GM12865 (cell line): ENCODE measurements around the gene ARHGAP30.
"Not testable (repeated sequence)": the region's sequence is repeated elsewhere in the genome, so short reads cannot be mapped to it uniquely, and the experiment has no call there.

Experiments used
- DNase-seq: peaks from one replicate; pipeline ENCODE4 v3.0.0; 2010; ENCODE audit warnings: low read depth
- H3K4me3 ChIP-seq: 2 replicates; pipeline ENCODE4 v1.5.1; 2011; ENCODE audit warnings: mild to moderate bottlenecking, low read depth, low read length, control low read depth
- TF ChIP-seq, protein P1 (sequence below): IDR thresholded peaks from 2 replicates; pipeline ENCODE4 v1.5.1; 2011; ENCODE audit warnings: low read length, control low read depth, low read depth, inconsistent platforms; ENCODE audit not compliant: insufficient read depth; ENCODE audit errors: missing control alignments

The ARHGAP30 gene, protein sequence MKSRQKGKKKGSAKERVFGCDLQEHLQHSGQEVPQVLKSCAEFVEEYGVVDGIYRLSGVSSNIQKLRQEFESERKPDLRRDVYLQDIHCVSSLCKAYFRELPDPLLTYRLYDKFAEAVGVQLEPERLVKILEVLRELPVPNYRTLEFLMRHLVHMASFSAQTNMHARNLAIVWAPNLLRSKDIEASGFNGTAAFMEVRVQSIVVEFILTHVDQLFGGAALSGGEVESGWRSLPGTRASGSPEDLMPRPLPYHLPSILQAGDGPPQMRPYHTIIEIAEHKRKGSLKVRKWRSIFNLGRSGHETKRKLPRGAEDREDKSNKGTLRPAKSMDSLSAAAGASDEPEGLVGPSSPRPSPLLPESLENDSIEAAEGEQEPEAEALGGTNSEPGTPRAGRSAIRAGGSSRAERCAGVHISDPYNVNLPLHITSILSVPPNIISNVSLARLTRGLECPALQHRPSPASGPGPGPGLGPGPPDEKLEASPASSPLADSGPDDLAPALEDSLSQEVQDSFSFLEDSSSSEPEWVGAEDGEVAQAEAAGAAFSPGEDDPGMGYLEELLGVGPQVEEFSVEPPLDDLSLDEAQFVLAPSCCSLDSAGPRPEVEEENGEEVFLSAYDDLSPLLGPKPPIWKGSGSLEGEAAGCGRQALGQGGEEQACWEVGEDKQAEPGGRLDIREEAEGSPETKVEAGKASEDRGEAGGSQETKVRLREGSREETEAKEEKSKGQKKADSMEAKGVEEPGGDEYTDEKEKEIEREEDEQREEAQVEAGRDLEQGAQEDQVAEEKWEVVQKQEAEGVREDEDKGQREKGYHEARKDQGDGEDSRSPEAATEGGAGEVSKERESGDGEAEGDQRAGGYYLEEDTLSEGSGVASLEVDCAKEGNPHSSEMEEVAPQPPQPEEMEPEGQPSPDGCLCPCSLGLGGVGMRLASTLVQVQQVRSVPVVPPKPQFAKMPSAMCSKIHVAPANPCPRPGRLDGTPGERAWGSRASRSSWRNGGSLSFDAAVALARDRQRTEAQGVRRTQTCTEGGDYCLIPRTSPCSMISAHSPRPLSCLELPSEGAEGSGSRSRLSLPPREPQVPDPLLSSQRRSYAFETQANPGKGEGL

DNA sequence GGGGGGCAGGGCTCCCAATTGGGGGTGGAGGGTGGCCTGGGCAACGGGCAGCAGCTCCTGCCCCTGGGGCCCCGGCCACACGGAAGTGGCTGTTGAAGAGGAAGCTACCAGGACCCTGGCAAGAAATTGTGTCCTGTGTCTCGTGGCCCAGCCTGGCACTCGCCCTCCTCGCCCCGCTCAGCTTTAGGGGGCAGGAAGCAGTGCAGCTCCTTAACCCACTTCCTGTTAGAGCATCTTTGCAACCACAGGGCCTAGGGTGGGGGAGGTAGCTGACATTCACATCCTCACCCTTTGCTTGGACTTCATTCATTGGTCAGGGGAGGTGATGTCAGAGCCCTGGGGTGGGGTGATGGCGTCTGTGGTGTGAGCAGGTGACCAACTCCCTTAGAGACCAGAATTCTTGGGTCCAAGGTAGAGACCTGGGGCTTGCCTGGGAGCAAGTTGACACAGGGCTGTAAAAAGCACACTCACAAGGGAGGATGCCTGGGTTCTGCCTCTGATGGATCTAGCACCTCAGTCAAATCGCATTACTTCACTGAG, at the start of gene ARHGAP30:
Gene ARHGAP30 (minus strand): TSS at position 161 of the 540 bp plus-strand sequence. CDS start 267 bp downstream, outside the sequence.
- H3K4me3 ChIP-seq = peak within 1 kb of the TSS; percentile 90
- peak; percentile 98 for DNase-seq
- TF ChIP-seq, protein P1, sequence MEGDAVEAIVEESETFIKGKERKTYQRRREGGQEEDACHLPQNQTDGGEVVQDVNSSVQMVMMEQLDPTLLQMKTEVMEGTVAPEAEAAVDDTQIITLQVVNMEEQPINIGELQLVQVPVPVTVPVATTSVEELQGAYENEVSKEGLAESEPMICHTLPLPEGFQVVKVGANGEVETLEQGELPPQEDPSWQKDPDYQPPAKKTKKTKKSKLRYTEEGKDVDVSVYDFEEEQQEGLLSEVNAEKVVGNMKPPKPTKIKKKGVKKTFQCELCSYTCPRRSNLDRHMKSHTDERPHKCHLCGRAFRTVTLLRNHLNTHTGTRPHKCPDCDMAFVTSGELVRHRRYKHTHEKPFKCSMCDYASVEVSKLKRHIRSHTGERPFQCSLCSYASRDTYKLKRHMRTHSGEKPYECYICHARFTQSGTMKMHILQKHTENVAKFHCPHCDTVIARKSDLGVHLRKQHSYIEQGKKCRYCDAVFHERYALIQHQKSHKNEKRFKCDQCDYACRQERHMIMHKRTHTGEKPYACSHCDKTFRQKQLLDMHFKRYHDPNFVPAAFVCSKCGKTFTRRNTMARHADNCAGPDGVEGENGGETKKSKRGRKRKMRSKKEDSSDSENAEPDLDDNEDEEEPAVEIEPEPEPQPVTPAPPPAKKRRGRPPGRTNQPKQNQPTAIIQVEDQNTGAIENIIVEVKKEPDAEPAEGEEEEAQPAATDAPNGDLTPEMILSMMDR = no peak

DNA sequence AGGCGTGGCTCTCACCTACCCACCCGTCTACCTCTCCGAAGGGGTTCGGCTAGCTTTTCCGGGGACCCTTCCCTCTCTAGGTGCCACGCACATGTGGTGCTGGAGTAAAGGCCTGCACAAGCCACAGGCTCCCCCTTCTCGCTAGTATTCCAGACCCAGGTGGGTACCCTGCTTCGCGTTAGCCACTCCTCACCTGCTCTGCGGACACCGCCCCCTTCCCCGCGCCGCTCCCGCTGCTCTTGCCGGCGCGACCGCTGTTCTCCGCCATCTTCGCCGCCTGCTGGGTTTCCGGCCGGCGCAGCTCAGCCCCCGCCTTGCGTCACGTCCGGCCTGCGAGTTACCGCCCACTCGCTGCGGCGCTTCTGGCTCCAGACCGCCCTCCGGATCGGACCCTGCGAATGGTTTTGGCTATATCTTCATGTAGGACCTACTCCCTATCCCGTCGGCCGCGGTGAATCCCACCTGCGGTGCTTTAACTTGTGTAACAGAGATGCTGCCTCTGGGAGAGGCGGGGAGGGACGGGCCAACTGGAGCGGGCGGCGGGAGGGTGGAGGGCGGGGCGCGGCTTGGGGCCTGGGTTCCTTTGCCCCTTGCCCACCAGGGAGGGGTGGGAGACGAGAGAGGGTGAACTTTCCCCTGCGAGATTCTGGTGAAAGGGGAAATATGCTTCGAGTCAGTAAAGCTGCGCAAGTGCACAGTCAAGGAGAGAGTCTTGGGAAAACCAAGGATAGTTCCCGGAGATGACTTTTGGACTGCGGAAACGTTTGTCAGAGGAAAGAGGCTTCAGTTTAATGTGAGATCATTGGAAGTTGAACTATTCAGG, 48.3 kb upstream of the ARHGAP30 start, which contains the start of the genes NIT1 and PFDN2:
Gene NIT1 (plus strand): TSS at position 347 of the 823 bp plus-strand sequence. CDS start 72 bp downstream, at position 419.
Gene PFDN2 (minus strand): TSS at position 279 of the 823 bp plus-strand sequence. CDS start 11 bp downstream, at position 268.
- peak; percentile 89 for DNase-seq
- TF ChIP-seq, protein P1 = no peak

DNA sequence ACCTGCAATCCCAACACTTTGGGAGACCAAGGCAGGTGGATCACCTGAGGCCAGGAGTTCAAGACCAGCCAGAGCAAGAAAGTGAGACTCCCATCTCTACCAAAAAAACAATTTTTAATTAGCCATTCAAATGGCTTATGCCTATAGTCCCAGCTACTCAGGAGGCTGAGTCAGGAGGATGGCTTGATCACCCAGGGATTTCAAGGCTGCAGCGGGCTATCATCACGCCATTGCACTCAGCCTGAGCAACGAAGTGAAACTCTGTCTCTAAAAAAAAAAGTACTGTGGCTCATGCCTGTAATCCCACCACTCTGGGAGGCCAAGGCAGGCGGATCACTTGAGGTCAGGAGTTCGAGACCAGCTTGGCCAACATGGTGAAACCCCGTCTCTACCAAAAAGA, 46.3 kb upstream of the ARHGAP30 start:
- DNase-seq, H3K4me3 ChIP-seq: not testable (repeated sequence)

More for the DNA sequence above, 48.3 kb upstream of the ARHGAP30 start, which contains the start of the genes NIT1 and PFDN2:
- peak within 1 kb of the TSS; percentile 74 for H3K4me3 ChIP-seq

DNA sequence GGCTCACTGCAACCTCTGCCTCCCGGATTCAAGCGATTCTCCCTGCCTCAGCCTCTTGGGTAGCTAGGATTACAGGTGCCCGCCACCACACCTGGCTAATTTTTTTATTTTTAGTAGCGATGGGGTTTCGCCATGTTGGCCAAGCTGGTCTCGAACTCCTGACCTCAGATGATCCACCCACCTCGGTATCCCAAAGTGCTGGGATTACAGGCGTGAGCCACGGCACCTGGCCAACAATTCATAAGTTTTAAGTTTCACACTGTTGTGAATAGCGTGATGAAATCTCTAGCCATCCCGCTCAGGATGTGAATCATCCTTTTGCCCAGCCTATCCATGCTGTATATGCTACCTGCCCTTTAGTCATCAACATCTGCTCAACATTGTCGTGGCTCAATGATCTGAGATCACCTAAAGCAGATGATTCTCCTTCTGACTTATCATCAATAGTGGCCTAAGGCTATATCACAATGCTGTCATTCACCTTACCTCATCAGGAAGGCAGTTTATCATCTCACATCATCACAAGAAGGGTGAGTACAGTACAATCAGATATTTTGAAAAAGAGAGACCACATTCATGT, 45.5 kb upstream of the ARHGAP30 start:
- DNase-seq = no peak
- H3K4me3 ChIP-seq = no peak overlapping the region
- TF ChIP-seq, protein P1 = no peak

DNA sequence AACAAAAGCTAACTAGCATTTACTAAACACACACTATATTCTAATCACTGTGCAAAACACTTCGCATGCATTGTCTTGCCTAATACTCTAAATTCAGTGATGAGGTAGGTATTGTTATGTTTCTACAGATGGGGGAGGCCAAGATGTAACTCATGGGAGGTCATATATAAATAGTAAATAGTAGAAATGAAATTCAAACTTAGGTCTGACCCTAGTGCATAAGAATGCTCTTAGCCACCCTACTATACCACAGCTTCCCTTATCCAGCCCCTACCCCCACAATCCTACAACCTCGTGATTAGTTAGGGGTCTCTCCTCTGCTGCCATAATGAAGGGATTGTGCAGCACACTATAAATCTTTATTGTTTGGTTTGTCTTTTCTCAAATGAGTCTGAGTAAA, 44.9 kb upstream of the ARHGAP30 start:
- H3K4me3 ChIP-seq = no peak overlapping the region
- TF ChIP-seq, protein P1 = no peak
- DNase-seq = no peak

DNA sequence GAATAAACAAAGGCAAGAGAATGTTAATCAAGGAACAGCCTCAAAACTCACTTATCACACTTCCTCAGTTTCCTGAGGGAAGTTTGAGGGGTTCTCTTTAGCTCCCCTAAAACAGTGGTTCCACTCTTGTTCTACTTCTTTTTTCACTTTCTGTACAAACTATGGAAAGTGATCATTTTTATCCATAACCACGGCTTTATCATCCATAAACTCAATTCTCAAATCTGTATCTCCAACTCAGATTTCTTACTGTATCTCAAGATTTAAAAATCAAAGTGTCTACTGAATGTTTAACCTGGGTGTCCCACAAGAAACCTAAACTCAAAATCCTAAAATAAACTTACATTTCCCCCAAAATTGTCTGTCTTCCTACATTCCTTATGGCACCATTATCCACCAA, 44.2 kb upstream of the ARHGAP30 start:
- TF ChIP-seq, protein P1 = no peak
- no peak overlapping the region for H3K4me3 ChIP-seq
- DNase-seq = no peak
